Testis (tissue), 2 donors: ENCODE measurements around the gene LUZP2.

Experiments
- POLR2A ChIP-seq: fragments of 450-650 bp; IDR thresholded peaks from one replicate; pipeline ENCODE4 v1.6.1; 2017; ENCODE audit warnings: antibody characterized with exemption, mild to moderate bottlenecking, moderate library complexity
- TF ChIP-seq, protein P1 (sequence below), 3 experiments: fragments of 450-650 bp in 2 of 3; fragments of 200-600 bp in 1 of 3; sonication (generic) in 1 of 3; IDR thresholded peaks; one replicate each; pipeline ENCODE4 v1.5.1; 2016 to 2019; ENCODE audit warnings: antibody characterized with exemption in 3 of 3, mild to moderate bottlenecking in 2 of 3, moderate library complexity in 1 of 3

DNA sequence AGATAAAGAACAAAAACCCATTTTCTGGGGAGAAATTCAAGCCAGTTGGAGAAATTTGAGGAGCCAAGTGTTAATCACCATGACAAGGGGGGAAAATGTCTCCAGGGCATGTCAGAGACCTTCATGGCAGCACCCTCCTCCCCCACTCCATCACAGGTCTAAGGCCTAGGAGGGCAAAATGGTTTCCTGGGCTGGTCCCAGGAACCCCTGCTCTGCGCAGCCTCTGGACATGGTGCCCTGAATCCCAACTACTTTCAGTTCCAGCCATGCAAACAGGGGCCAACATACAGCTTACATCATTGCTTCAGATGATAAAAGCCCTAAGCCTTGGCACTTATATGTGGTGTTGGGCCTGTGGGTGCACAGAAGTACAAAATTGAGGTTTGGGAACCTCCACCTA, 167.5 kb downstream of the LUZP2 start:
- TF ChIP-seq, protein P1, sequence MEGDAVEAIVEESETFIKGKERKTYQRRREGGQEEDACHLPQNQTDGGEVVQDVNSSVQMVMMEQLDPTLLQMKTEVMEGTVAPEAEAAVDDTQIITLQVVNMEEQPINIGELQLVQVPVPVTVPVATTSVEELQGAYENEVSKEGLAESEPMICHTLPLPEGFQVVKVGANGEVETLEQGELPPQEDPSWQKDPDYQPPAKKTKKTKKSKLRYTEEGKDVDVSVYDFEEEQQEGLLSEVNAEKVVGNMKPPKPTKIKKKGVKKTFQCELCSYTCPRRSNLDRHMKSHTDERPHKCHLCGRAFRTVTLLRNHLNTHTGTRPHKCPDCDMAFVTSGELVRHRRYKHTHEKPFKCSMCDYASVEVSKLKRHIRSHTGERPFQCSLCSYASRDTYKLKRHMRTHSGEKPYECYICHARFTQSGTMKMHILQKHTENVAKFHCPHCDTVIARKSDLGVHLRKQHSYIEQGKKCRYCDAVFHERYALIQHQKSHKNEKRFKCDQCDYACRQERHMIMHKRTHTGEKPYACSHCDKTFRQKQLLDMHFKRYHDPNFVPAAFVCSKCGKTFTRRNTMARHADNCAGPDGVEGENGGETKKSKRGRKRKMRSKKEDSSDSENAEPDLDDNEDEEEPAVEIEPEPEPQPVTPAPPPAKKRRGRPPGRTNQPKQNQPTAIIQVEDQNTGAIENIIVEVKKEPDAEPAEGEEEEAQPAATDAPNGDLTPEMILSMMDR (IDR thresholded peaks at IDR 0.05) = no peak
- TF ChIP-seq POLR2A = no peak
